Measurements from ENCODE around the gene POLR2F.

POLR2F gene

DNA sequence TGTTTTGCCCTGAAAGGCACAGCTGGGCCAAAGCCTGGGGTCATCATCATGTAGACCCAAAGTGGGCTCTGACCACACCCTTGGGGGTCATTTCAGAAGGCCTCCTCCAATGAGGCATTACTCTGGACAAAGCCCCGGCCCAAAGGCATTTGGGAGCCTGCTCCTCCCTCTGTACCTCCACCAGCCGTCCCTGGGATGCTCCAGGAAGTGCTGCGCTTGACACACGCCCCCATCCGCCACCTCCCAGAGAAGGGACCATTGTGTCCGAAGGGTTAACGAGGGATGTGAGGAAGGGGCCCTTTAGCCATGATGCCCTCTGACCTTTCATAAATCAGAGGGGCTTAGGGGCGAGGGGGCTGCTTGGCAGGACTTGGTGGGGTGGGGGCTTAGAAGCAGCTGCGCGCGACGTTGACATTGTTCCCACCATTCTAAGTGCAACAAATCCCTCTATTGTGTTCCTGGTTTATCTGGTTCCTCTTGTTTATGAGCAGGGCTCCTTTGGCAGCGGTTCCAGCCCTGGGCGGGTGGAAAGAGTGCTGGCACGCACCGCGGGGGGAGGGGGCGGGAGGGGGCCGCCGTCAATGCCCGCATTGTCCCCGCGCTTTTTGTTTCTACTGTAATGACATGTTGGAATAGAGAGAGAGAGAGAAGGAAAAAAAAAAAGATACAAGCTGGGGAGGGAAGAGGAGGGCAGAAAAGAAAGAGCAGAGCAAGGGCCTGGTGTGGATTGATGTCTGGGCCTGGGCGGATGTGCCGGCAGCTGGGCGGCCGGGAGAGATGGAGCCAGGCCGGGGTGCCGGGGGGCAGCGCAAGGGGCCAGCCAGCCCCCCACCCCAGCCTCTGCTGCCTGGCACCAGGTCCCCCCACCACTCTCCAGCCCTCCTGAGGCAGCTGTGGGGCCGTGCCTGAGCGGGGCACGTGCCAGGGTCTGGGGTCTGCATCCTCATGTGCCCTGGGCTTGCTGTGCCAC, 63.0 kb downstream of the POLR2F start:
- peaks cover 7% of the 10 kb centered on the region for H3K27me3 ChIP-seq (ENCODE audit: control insufficient read depth, low read length)
- no peaks in the 10 kb centered on the region for H3K36me3 ChIP-seq (ENCODE audit: control insufficient read depth, low read length)
- H3K4me3 ChIP-seq (ENCODE audit: low read length), result no peak overlapping the region
- no peak overlapping the region for H3K27ac ChIP-seq (ENCODE audit: low read depth, low read length)
- H3K79me2 ChIP-seq (ENCODE audit: control insufficient read depth, low read length), result no peaks in the 10 kb centered on the region
- no peaks in the 10 kb centered on the region for H3K9me2 ChIP-seq (replicated peaks; ENCODE audit: control insufficient read depth, low read length)
- H3F3A ChIP-seq (ENCODE audit: control insufficient read depth, insufficient read depth), result no peaks in the 10 kb centered on the region
- no peaks in the 10 kb centered on the region for H4K20me1 ChIP-seq (ENCODE audit: control insufficient read depth, insufficient read depth, low read depth, low read length)
- TF ChIP-seq, protein P1, sequence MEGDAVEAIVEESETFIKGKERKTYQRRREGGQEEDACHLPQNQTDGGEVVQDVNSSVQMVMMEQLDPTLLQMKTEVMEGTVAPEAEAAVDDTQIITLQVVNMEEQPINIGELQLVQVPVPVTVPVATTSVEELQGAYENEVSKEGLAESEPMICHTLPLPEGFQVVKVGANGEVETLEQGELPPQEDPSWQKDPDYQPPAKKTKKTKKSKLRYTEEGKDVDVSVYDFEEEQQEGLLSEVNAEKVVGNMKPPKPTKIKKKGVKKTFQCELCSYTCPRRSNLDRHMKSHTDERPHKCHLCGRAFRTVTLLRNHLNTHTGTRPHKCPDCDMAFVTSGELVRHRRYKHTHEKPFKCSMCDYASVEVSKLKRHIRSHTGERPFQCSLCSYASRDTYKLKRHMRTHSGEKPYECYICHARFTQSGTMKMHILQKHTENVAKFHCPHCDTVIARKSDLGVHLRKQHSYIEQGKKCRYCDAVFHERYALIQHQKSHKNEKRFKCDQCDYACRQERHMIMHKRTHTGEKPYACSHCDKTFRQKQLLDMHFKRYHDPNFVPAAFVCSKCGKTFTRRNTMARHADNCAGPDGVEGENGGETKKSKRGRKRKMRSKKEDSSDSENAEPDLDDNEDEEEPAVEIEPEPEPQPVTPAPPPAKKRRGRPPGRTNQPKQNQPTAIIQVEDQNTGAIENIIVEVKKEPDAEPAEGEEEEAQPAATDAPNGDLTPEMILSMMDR (IDR thresholded peaks at IDR 0.05; ENCODE audit: low read depth, low read length, poor library complexity, severe bottlenecking), result no peak
- no peak for TF ChIP-seq EZH2phosphoT487 (IDR thresholded peaks at IDR 0.05; ENCODE audit: borderline replicate concordance, low read length)
- no peaks in the 10 kb centered on the region for H3K4me1 ChIP-seq (ENCODE audit: control insufficient read depth, low read length)
- no peaks in the 10 kb centered on the region for H3K9me3 ChIP-seq (ENCODE audit: control insufficient read depth, insufficient read depth, low read length)
- no peak overlapping the region for H3K4me2 ChIP-seq (ENCODE audit: low read length)

DNA sequence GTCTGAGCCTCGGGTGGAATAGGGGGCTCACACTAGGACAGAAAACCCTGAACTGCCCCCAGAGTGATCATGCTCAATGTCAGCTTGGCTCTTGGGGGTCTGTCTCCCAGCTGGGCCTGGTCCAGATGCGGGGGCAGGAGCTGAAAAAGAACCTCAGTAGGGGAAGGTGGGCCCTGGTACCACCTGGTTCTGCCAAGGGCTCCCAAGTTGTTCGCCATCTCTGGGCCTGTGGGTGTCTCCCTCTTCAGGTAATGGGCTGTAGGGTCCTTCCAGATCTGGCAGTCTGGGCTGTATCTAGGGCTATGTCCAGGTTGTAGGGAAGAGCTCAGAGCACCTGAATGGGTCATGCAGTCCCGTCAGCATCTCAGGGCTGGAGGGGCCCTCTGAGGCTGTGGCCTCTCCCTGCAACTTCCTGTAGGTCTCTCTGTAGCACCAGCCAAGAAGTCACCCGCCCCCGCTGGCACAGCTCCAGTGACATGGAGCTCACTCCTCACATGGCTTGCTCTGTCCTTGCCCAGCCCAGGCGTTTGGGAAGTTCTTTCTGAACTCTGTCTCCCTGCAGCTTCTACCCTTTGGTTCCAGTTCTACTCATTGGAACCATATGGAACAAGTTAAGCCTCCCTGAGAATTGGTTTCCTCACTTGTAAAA, 63.9 kb downstream of the POLR2F start:
- H3K9me3 ChIP-seq (ENCODE audit: control insufficient read depth, insufficient read depth, low read length), result no peaks in the 10 kb centered on the region
- no peaks in the 10 kb centered on the region for H4K20me1 ChIP-seq (ENCODE audit: control insufficient read depth, insufficient read depth, low read depth, low read length)
- no peaks in the 10 kb centered on the region for H3K79me2 ChIP-seq (ENCODE audit: control insufficient read depth, low read length)
- no peaks in the 10 kb centered on the region for H3K36me3 ChIP-seq (ENCODE audit: control insufficient read depth, low read length)
- peaks cover 5% of the 10 kb centered on the region for H3K27me3 ChIP-seq (ENCODE audit: control insufficient read depth, low read length)
- no peak overlapping the region for H3K4me2 ChIP-seq (ENCODE audit: low read length)
- no peak for TF ChIP-seq EZH2phosphoT487 (IDR thresholded peaks at IDR 0.05; ENCODE audit: borderline replicate concordance, low read length)
- TF ChIP-seq, protein P1 (IDR thresholded peaks at IDR 0.05; ENCODE audit: low read depth, low read length, poor library complexity, severe bottlenecking), result no peak
- no peaks in the 10 kb centered on the region for H3K4me1 ChIP-seq (ENCODE audit: control insufficient read depth, low read length)
- no peak overlapping the region for H3K4me3 ChIP-seq (ENCODE audit: low read length)
- H3K27ac ChIP-seq (ENCODE audit: low read depth, low read length), result no peak overlapping the region
- H3K9me2 ChIP-seq (replicated peaks; ENCODE audit: control insufficient read depth, low read length), result no peaks in the 10 kb centered on the region
- H3F3A ChIP-seq (ENCODE audit: control insufficient read depth, insufficient read depth), result no peaks in the 10 kb centered on the region

DNA sequence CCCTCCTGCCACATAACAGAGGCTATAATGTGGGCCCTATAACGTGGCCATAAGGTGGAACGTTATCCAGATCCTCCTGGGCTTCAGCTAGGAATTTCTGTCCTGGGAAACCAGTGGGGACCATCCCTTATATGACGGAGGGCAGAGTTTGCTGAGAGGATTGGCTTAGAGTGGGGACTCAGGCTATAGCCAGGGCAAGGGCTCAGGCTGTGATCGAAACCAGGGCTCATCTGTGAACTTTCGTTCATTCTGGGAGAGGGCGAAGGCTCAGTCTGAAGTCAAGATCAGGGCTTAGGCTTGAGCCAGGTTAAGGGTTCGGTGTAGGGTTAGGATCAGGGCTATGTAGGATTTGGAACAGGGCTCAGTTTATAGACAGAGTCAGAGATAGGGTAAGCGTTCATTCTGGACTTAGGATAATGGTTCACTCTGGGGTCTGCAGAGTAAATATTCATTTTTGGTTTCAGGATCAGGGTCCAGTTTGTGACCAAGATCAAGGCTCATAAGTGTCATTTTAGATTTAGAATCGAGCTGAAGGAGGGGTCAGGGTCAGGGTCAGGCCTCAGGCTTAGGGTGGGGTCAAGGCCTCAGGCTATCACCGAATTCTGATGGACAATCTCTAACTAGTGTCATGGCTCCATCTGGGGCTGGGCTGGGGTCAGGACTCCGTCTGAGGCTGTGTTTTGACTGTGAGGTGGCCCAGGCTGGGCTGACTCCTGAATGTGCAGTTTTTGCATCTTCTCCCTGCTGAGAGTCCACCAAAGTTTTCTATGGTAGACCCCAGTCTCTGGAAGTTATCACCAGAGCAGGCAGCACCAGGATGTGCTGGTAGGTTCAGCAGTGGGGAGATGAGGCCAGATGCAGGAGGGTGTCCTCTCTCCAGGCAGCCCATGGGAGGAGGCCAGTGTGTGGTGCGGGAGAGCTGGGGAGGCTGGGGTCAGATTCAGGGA, 64.7 kb downstream of the POLR2F start:
- Histone ChIP-seq H3K36me3 (ENCODE audit: control insufficient read depth, low read length) (no peaks in the 10 kb centered on the region), H4K20me1 (ENCODE audit: control insufficient read depth, insufficient read depth, low read depth, low read length) (no peaks in the 10 kb centered on the region), H3K9me2 (replicated peaks; ENCODE audit: control insufficient read depth, low read length) (no peaks in the 10 kb centered on the region), H3K79me2 (ENCODE audit: control insufficient read depth, low read length) (no peaks in the 10 kb centered on the region), H3K4me1 (ENCODE audit: control insufficient read depth, low read length) (no peaks in the 10 kb centered on the region), H3K27me3 (ENCODE audit: control insufficient read depth, low read length) (no peaks in the 10 kb centered on the region), H3F3A (ENCODE audit: control insufficient read depth, insufficient read depth) (no peaks in the 10 kb centered on the region), H3K4me3 (ENCODE audit: low read length) (no peak overlapping the region), H3K9me3 (ENCODE audit: control insufficient read depth, insufficient read depth, low read length) (no peaks in the 10 kb centered on the region), H3K4me2 (ENCODE audit: low read length) (no peak overlapping the region), H3K27ac (ENCODE audit: low read depth, low read length) (no peak overlapping the region)
- TF ChIP-seq, protein P1 (IDR thresholded peaks at IDR 0.05; ENCODE audit: low read depth, low read length, poor library complexity, severe bottlenecking), result no peak

Data from DOHH2 (cell line).